OCI-LY1 (cell line): ENCODE results near the gene PRSS2.

Experiments used
- H2AFZ ChIP-seq: fragments of 200-600 bp; sonication (generic), shearing (Covaris generic); 2 replicates; pipeline ENCODE4 v1.6.0; 2014; ENCODE audit warnings: antibody characterized with exemption, mild to moderate bottlenecking, low read length
- H3F3A ChIP-seq: fragments of 200-600 bp; sonication (generic), shearing (Covaris generic); 2 replicates; pipeline ENCODE4 v1.6.0; 2014; ENCODE audit warnings: mild to moderate bottlenecking, antibody characterized with exemption, low read length, moderate library complexity; ENCODE audit not compliant: insufficient read depth
- H3K27ac ChIP-seq: fragments of 200-600 bp; sonication (generic); 2 replicates; pipeline ENCODE4 v1.5.1; 2014; ENCODE audit warnings: low read length, mixed run types, mild to moderate bottlenecking, low read depth; ENCODE audit not compliant: poor library complexity, severe bottlenecking
- H3K27me3 ChIP-seq: fragments of 200-600 bp; sonication (generic); 2 replicates; pipeline ENCODE4 v1.6.0; 2014; ENCODE audit warnings: antibody characterized with exemption, mild to moderate bottlenecking, low read length, moderate library complexity; ENCODE audit not compliant: insufficient read depth
- H3K36me3 ChIP-seq: fragments of 200-600 bp; sonication (generic); 2 replicates; pipeline ENCODE4 v1.6.1; 2014; ENCODE audit warnings: mild to moderate bottlenecking, antibody characterized with exemption, low read length, moderate library complexity, mixed read lengths; ENCODE audit not compliant: insufficient read depth
- H3K4me1 ChIP-seq: fragments of 200-600 bp; sonication (generic); 2 replicates; pipeline ENCODE4 v1.5.1; 2014; ENCODE audit warnings: mild to moderate bottlenecking, low read length, moderate library complexity; ENCODE audit not compliant: insufficient read depth, severe bottlenecking
- H3K4me2 ChIP-seq: fragments of 200-600 bp; sonication (generic), shearing (Covaris generic); 2 replicates; pipeline ENCODE4 v1.6.1; 2014; ENCODE audit warnings: low read length
- H3K4me3 ChIP-seq: fragments of 200-600 bp; sonication (generic); 2 replicates; pipeline ENCODE4 v1.5.1; 2014; ENCODE audit warnings: low read length, low read depth, mild to moderate bottlenecking, mixed read lengths; ENCODE audit not compliant: poor library complexity, severe bottlenecking
- H3K79me2 ChIP-seq: fragments of 200-600 bp; shearing (Covaris generic); 2 replicates; pipeline ENCODE4 v1.6.1; 2016; ENCODE audit warnings: mixed run types, low read length, mixed read lengths; ENCODE audit not compliant: insufficient read depth
- H3K9ac ChIP-seq: fragments of 200-600 bp; sonication (generic), shearing (Covaris generic); 2 replicates; pipeline ENCODE4 v1.6.1; 2014; ENCODE audit warnings: mild to moderate bottlenecking, low read length, mixed read lengths
- H3K9me2 ChIP-seq: fragments of 200-600 bp; sonication (generic), shearing (Covaris generic); 2 replicates; pipeline ENCODE4 v1.6.1; 2014; ENCODE audit warnings: low read depth, mild to moderate bottlenecking, low read length, mixed read lengths
- H3K9me3 ChIP-seq: fragments of 200-600 bp; shearing (Covaris generic); 2 replicates; pipeline ENCODE4 v1.6.1; 2014; ENCODE audit warnings: low read length, mixed read lengths
- H4K20me1 ChIP-seq: fragments of 200-600 bp; sonication (generic), shearing (Covaris generic); 2 replicates; pipeline ENCODE4 v1.6.0; 2016; ENCODE audit warnings: mild to moderate bottlenecking, low read length; ENCODE audit not compliant: insufficient read depth
- CTCF ChIP-seq: fragments of 200-600 bp; sonication (generic), shearing (Covaris generic); IDR thresholded peaks from 2 replicates; pipeline ENCODE4 v1.5.1; 2017; ENCODE audit warnings: mild to moderate bottlenecking, antibody characterized with exemption, low read length, moderate library complexity, mixed read lengths
- EZH2 ChIP-seq: fragments of 200-600 bp; sonication (generic), shearing (Covaris generic); IDR thresholded peaks from 2 replicates; pipeline ENCODE4 v1.8.0; 2017; ENCODE audit warnings: borderline replicate concordance, mixed run types, mild to moderate bottlenecking, antibody characterized with exemption, low read length, moderate library complexity, mixed read lengths

The PRSS2 gene

DNA sequence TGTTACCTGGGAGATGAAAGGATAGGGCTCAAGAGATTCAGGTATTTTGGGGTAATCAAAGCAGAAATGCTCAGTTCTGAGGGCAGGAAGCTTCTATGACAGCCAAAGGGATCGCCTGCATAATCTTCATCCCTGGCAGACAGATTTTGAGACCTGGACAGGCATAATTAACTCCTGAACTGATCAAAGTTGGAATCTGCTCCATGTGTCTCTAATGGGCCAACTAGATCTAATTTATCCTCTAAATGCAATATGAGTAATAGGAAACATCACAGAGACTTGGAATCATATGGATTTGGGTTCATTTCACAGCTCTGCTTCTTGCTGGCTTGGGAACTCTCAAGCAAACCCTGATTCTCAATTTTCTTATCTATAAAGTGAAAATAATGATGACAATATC is 42.9 kb downstream of the PRSS2 start:
- Histone ChIP-seq H3K9me3 (no peaks in the 10 kb centered on the region), H3K27me3 (no peaks in the 10 kb centered on the region; the same call in 1 of the 2 replicates), H3K4me1 (peaks cover 38% of the 10 kb centered on the region), H3K27ac (no peak overlapping the region), H4K20me1 (no peaks in the 10 kb centered on the region), H3K79me2 (no peaks in the 10 kb centered on the region), H3K9me2 (no peaks in the 10 kb centered on the region), H3F3A (no peaks in the 10 kb centered on the region), H3K4me2 (no peak overlapping the region), H3K36me3 (no peaks in the 10 kb centered on the region), H3K4me3 (no peak overlapping the region), H3K9ac (no peak overlapping the region), H2AFZ (no peak overlapping the region)
- no peak for TF ChIP-seq EZH2
- TF ChIP-seq CTCF, result no peak

DNA sequence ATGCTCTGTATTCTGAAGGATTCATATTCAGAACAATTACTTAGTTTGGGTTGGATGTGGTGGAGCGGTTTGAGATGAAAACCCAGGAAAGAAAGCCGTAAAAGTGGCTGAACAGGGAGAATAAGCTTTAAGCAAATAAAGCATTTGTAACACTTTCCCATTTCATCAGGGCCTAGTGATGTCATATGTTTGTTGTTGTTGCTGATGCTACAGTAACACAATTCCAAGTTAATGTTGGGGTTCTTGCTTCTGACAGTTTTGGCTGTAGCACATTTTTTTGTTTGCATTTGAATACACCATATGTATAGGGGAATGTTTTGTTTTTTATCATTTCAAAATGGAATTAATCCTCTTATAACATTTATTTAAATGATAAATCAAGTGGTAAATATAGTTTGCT is 43.7 kb downstream of the PRSS2 start:
- no peaks in the 10 kb centered on the region for H3K79me2 ChIP-seq
- H3K4me1 ChIP-seq, result peaks cover 30% of the 10 kb centered on the region
- H3K27ac ChIP-seq, result no peak overlapping the region
- H3K36me3 ChIP-seq, result no peaks in the 10 kb centered on the region
- no peaks in the 10 kb centered on the region for H4K20me1 ChIP-seq
- no peaks in the 10 kb centered on the region; the same call in 1 of the 2 replicates for H3K27me3 ChIP-seq
- TF ChIP-seq EZH2, result no peak
- no peak overlapping the region for H3K9ac ChIP-seq
- no peaks in the 10 kb centered on the region for H3F3A ChIP-seq
- H3K4me3 ChIP-seq, result no peak overlapping the region
- no peaks in the 10 kb centered on the region for H3K9me3 ChIP-seq
- no peak overlapping the region for H3K4me2 ChIP-seq
- H3K9me2 ChIP-seq, result no peaks in the 10 kb centered on the region
- H2AFZ ChIP-seq, result no peak overlapping the region

GRCh38 chr7:142815134-142815533 is 44.4 kb downstream of the PRSS2 start:
- no peaks in the 10 kb centered on the region for H3K9me3 ChIP-seq
- no peak for TF ChIP-seq EZH2
- no peak for TF ChIP-seq CTCF
- H3K9me2 ChIP-seq, result no peaks in the 10 kb centered on the region
- H3K4me2 ChIP-seq, result no peak overlapping the region
- H3K27ac ChIP-seq, result no peak overlapping the region
- H3K4me1 ChIP-seq, result peaks cover 23% of the 10 kb centered on the region
- H3K36me3 ChIP-seq, result no peaks in the 10 kb centered on the region
- no peaks in the 10 kb centered on the region for H3K79me2 ChIP-seq
- no peaks in the 10 kb centered on the region for H3F3A ChIP-seq
- no peaks in the 10 kb centered on the region; the same call in 1 of the 2 replicates for H3K27me3 ChIP-seq
- H3K9ac ChIP-seq, result no peak overlapping the region
- H4K20me1 ChIP-seq, result no peaks in the 10 kb centered on the region
- no peak overlapping the region for H2AFZ ChIP-seq
- H3K4me3 ChIP-seq, result no peak overlapping the region

DNA sequence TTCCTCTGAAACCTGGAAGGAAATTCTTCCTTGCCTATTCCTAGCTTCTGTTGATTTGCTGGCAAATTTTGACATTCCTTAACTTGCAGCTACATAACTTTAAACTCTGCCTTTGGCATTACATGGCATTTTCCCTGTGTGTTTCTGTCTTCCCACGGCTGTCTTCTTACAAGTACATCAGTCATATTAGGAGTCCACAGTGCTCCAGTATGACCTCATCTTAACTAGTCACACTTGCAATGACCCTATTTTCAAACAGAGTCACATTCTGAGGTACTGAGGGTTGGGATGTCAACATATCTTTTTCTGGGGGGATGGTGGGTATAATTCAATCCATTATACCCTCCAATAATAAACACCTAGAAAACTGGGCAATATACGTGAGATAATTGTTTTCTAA is 46.7 kb downstream of the PRSS2 start:
- no peak overlapping the region for H3K9ac ChIP-seq
- TF ChIP-seq EZH2, result no peak
- TF ChIP-seq CTCF, result no peak

More for the DNA sequence above, 46.7 kb downstream of the PRSS2 start:
- H3K27ac ChIP-seq, result no peak overlapping the region
- no peaks in the 10 kb centered on the region; the same call in 1 of the 2 replicates for H3K36me3 ChIP-seq
- no peaks in the 10 kb centered on the region; the same call in 1 of the 2 replicates for H3K27me3 ChIP-seq
- H3K9me3 ChIP-seq, result no peaks in the 10 kb centered on the region
- no peaks in the 10 kb centered on the region for H4K20me1 ChIP-seq
- H3K4me2 ChIP-seq, result no peak overlapping the region
- H3K9me2 ChIP-seq, result no peaks in the 10 kb centered on the region
- no peak overlapping the region for H2AFZ ChIP-seq
- peaks cover 3% of the 10 kb centered on the region for H3K4me1 ChIP-seq
- no peaks in the 10 kb centered on the region for H3K79me2 ChIP-seq
- H3K4me3 ChIP-seq, result no peak overlapping the region
- H3F3A ChIP-seq, result no peaks in the 10 kb centered on the region
